ENCODE measurements around the gene KRTAP4-11. TPM values are rescaled to one million over a fixed set of nuclear protein-coding genes. Genes with fewer than 3 reads are reported as not detected.

KRTAP4-11 gene
- total and polyA plus RNA-seq, 2 of the 13 experiments (the other 11 are each of a cell fraction or from before 2014, with no cell fraction given), result not detected

GRCh38 chr17:41121742-41122141 is 3.6 kb upstream of the KRTAP4-11 start:
- ChIA-PET POLR2A (interaction anchor here (0.6 kb wide), 1 partner anchor 131 kb away, joined by 3 read pairs; no protein-coding TSS in a partner anchor), CTCF (ENCODE audit: low intra/inter-chr PET ratio, low total read pairs) (no interaction called here)
- Histone ChIP-seq H3K27me3 (ENCODE audit: control insufficient read depth in 1 of 2, insufficient read depth in 2 of 2, low read length in 2 of 2) (no peaks in the 10 kb centered on the region), H2AFZ (ENCODE audit: low read length) (no peak overlapping the region), H3K9ac (ENCODE audit: insufficient read depth, low read depth, low read length) (no peak overlapping the region), H3K36me3 (replicated peaks in 1 of 2; ENCODE audit: control insufficient read depth in 1 of 2, insufficient read depth in 2 of 2, low read length in 2 of 2) (no peaks in the 10 kb centered on the region), H3K4me3 (replicated peaks in 1 of 3; ENCODE audit: insufficient read depth in 1 of 3, low read depth in 2 of 3, low read length in 3 of 3) (no peak overlapping the region), H3K4me1 (ENCODE audit: insufficient read depth, low read length) (no peaks in the 10 kb centered on the region), H3K9me3 (ENCODE audit: low read length) (no peaks in the 10 kb centered on the region), H4K20me1 (ENCODE audit: insufficient read depth, low read length) (no peaks in the 10 kb centered on the region), H3K27ac (ENCODE audit: extremely low read length, insufficient read depth, low read length) (no peak overlapping the region), H3K4me2 (ENCODE audit: low read depth, low read length) (no peak overlapping the region), H3K79me2 (ENCODE audit: insufficient read depth, low read length) (no peaks in the 10 kb centered on the region)
- 0% methylated on average over 2 of the region's 2 CpGs for WGBS (ENCODE audit: low lambda C conversion rate)
- TF ChIP-seq RERE (CRISPR knock-in tag; IDR thresholded peaks at IDR 0.05; ENCODE audit: low read depth), result no peak
- peak; percentile 85 for TF ChIP-seq PCBP2 (optimal IDR thresholded peaks at IDR 0.05; ENCODE audit: low read depth, low read length, poor library complexity, severe bottlenecking)
- TF ChIP-seq HNRNPK (IDR thresholded peaks at IDR 0.05; ENCODE audit: low read depth, low read length, poor library complexity, severe bottlenecking), result peak; percentile 99
- peak; percentile 90 for TF ChIP-seq PCBP1 (IDR thresholded peaks at IDR 0.05; ENCODE audit: borderline replicate concordance, low read depth, low read length)
- TF ChIP-seq TERF1 (CRISPR knock-in tag; IDR thresholded peaks at IDR 0.05), result no peak
- TF ChIP-seq ZBTB2 (CRISPR knock-in tag; IDR thresholded peaks at IDR 0.05; ENCODE audit: low read depth), result no peak
- intact Hi-C loops (cut with micrococcal nuclease; ENCODE audit: unreplicated experiment) (no loop called here), in situ Hi-C loops (cut with HindIII; ENCODE audit: extremely low pct_ligation_motif_present, low pct_unique_long_range_greater_than_20kb) (no loop called here)
- DNase-seq (ENCODE audit: low spot score) (no peak), FAIRE-seq (no peak), ATAC-seq (no peak)
- no TSS peak for BruUV-seq (replicated peaks)
